Activated CD4-positive, alpha-beta T cell treated with anti-CD3 and anti-CD28 coated beads for 24 hours (primary cell): Measurements from ENCODE around the gene EHHADH.

Experiments used
- DNase-seq, 2 donors: peaks; one replicate each; pipeline ENCODE4 v3.0.0-alpha.2; 2020; ENCODE audit warnings: low read depth in 2 of 2

The EHHADH gene

GRCh38 chr3:185197068-185197467, 56.8 kb downstream of the EHHADH start:
- no peak for DNase-seq

DNA sequence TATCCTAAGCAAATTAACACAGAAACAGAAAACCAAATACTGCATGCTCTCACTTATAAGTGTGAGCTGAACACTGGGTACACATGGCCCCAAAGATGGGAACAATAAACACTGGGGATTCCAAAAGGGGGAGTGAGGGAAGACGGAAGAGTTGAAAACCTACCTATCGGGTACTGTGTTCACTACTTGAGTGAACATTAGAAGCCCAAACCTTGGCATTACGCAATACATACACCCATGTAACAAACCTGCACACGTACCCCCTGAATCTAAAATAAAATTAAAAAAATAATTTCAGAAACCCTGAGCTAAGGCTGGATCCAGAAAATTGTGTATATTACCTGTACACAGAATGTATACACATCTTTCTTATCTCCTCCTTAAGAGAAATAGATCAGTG, 58.2 kb downstream of the EHHADH start:
- DNase-seq: no peak

DNA sequence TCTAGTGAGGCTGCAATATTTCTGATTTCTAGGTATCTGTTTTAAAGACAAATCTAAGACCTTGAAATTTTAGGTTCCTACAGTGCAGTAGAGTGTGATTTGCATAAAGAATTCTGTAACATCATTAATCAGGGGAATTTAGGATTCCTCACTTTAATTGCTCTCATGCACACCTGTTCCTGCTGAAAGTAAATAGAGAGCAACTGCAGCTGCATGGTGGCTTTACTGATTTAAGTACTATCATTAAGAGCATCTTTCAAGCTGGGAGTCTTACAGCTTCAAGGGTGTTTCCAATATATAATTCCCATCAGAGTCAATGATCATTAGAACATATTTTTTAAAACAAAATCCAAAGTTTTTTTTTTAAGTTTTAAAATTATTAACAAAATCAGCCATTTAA, 65.0 kb downstream of the EHHADH start:
- no peak for DNase-seq

DNA sequence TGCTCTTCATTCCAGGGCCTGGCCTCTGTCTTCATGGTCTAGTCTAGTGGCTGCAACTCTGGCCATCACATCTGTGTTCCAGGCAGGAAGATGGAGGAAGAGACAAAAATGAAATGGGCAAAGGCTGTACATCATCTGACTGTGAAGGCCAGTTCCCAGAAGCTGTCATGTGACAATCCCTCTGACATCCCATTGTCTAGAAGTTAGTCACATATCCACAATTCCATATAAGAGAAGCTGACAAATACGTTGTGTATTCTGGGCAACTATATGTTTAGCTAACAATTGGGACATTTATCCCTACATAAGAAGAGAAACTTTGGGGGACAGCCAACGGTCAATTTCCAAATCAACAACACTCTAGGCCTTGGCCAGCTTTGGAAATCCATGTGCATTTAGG, 66.5 kb downstream of the EHHADH start:
- no peak for DNase-seq

DNA sequence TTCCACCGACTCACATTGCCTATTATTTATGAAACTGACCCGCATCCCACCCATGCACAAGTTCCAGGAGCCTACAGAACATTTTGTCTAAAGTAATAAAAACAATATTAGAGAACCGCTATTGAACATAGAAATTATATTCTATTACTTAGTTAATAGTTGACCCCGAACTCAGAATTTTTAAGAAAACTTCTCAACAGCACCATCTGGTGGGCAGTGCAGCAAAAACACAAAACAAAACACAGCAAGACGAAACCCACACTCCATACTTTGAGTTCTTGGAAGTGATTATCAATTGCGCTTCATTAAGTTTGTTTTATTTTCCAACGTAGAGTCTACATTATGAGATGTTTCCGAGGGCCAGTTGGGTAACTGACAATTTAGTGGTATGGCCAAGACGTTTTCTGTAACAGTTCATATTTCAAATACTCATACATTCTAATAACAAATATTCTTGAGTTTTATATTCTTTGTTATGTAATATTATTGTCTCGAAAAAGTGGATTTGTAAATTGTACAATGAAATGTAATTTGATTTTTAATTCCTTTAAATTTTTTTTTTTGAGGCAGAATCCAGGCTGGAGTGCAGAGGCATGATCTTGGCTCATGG, 77.0 kb downstream of the EHHADH start:
- DNase-seq: peak in 1 of 2 donors; percentile 19

- DNase-seq: no peak
These were observed 78.4 kb downstream of the EHHADH start for GRCh38 chr3:185175370-185175987.

- DNase-seq: no peak
These were observed 81.5 kb downstream of the EHHADH start for GRCh38 chr3:185172086-185173049.

DNA sequence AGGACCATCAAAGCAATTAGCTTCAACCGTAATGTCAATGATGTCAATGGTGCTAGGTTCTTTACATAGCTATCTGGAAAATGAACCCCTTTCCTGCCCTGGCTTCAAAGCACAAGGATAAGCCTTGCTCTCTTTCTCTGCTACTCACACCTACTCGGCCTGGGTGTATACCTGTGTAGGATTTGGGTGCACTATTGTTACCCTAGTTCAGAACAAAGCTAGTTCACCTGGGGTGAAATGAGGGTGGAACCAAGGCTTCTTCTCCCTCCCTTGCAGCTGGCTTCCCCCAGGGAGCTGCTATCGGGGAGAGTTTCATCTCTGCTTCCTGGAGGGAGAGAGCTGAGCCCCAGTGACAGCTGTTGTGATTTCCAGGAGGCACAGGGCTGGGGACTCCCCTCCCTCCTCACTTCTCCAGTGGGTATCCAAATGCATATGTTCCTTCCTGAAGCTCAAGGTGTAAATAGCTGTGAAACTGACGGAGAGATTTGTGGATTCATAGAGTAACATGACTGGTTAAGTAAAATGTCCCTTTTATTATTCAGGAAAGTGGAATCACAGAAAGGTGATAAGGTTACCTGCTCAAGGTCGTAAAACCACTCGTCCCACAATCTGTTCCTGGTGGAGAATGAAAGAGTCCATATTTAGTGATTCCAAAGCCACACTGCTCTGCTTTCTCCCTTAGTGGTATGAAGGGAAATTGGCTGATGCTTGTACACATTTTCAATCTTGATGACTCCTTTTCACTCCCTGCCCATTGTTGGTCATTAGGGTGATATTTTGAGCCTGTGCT, 89.2 kb downstream of the EHHADH start:
- no peak for DNase-seq

- no peak for DNase-seq
These were observed 91.2 kb downstream of the EHHADH start for GRCh38 chr3:185162634-185163033.

DNA sequence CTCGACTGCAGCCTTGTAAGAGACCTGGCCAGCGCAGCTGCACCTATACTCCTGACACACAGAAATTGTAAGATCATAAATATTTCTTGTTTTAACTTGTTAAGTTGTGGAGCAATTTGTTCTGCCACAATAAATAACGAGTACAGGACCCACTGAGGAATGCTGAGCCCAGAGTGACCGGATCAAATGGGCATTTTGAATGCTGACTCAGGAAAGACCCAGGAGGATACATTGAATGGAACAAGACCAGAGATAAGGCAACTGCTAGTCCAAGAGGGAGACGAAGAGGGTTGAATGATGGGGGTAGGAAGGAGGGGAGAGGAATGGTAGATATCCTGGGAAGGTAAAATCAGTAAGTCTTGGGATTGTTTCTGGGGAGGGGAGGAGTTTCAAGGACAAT, 92.1 kb downstream of the EHHADH start:
- DNase-seq: no peak

DNA sequence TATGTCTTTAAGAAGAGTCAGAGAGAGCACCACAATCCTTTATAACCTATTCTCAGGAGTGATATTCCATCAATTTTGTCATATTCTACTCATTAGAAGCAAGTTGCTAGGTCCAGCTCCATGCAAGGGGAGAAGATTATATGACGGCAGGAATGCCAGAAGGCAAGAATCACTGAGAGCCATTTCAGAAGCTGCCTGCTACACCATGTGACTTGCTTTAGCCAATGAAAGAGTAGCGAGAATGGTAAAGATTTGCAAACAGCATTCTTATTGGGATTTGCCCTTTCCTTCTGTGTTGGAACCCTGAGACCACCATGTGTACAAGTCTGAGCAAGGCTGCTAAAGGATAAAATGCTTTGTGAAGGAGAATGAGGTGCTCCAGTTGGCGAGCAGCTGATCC, 96.5 kb downstream of the EHHADH start:
- no peak for DNase-seq

DNA sequence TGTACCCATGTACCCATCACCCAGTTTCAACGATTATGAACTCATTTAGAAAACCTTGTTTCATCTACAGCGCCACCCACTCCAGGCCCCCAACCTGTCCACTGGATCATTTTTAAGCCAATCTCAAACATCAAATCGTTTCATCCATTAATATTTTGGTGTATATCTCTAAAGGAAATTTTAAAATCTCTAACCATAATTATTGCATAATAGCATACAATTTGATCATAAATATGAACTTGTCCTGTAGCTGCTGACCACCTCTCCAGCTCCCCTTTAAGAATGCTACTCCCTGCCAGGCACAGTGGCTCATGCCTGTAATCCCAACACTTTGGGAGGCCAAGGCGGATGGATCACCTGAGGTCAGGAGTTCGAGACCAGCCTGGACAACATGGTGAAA, 98.2 kb downstream of the EHHADH start:
- DNase-seq: no peak

DNA sequence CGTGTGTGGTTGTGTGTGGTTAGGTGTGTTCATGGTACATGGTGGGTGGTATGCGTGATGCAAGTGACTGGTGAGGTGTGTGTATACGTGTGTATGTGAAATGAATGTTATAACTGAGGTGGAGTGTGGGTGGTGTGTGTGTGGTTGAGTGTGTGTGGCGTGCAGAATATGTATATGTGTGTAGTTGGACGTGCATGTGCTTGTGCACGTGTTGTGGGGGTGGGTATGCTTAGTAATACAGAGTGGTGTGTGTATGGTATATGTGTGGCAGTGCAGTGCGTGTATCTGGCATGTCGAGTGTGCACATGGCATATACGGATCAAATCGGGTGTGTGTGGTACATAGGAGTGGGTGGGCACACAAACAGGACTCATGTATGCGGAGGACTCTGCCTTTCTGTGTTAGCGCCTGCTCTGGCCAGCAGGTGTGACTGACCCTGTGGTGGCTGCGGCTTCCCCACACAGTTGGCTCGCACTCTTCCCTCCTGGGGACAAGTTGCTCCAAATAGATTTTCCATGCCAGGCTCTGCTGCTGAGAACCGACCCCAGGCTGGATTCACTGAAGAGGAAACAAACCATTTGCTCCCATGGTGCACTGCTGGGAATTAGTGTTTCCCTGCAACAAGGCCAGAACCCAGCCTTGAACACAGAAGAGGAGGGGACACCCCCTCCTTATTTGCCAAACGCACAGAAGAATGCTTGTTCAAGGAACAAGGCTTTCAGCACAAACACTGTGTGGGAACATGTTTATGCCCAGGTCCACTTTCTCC, 99.8 kb downstream of the EHHADH start:
- DNase-seq: no peak

DNA sequence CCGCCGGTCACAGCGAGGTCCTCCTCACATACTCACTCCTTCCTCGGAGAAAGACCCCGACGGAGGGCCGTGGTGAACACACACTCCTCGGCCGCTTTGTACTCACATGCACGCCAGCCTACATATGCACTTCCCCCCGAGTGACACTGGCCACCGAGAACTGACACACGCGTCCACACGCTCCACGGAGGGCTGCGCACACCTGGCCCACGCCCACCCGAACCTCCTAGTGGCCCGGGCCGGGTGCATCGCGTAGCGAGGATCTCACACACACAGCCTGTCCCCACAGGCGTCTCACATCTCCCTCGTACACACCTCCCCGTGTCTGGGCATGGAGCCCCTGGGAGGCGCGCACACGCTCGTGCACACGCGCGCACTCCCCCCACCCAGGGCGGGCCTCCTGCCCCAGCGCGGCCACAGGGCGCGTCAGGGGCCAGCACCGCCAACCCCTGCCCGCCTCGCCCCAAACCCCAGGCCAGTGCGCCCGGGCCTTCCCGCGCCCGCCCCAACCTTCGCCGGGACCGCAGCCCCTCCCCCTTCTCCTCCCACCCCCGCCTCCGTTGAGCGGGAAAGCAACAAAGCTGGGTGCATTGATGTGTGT, 100.6 kb downstream of the EHHADH start:
- DNase-seq: no peak

- DNase-seq: no peak
These were observed 101.3 kb downstream of the EHHADH start, which contains the start of gene C3orf70 for GRCh38 chr3:185152410-185153170. TSS of gene C3orf70 (minus strand) at chr3:185153060. CDS start at chr3:185152823, 237 bp downstream.

GRCh38 chr3:185151964-185152409, 101.9 kb downstream of the EHHADH start:
- DNase-seq: no peak

DNA sequence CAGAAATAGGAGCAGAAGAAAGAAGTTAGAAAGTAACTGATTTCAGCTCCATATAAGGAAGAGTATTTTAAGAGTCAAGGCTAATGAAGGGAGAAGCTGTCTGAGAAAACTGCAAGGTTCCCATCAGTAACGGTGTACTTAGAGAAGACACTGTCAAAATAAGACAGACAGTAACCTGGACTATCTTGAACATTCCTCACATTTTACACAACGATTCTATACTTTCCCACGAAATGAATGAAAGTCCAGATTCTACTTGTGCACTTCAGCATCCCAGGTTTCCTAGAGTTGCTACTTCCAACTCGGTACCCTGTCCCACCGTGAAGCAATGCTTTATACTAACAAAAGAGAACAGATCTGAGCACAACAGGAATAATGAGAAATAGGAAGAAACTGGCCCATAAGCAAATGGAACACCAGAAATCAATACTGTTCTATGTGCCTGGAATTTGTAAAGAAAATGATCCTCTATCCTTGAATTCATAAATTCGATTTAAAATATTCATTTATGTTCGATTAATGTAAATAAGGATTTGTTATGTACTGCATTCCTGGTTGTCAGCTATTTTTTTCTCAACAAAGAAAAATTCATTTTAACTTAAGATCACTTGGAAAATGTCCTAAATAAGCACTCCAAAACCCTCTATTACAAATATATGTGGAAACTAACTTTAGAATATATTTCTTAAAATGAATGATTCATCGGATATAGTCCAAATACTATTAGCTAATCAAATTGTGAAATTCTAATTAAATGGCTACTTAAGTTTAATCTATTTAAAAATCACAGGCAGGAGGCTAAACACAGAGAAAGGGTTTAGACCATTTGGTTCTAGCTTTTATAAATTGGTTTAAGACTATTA, 102.5 kb downstream of the EHHADH start:
- no peak for DNase-seq

GRCh38 chr3:185150561-185150960, 103.3 kb downstream of the EHHADH start:
- DNase-seq: no peak

DNA sequence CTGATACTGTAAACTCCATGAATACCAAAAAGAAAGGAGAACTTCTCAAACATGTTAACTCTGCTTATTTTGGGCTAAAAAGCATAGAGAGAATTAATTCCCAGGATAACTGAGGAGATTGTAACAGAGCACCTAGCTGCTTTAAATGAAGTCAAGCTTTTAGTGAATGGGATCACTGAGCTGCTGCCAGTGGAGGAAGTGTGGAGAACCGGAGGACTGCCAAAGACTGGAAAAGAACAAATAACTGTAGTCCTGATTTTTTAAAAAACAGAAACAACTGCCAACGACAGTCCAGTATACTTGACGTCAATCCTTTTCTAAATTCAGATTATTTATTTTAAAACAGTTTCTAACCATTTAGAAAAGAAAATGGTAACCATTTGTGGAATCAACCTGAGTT, 104.3 kb downstream of the EHHADH start:
- DNase-seq: no peak
